22Rv1 (cell line): ENCODE results near the gene PRPF8.

ENCODE experiments used
- ZFX ChIP-seq: fragments of 450-650 bp; IDR thresholded peaks from 2 replicates; pipeline ENCODE4 v1.6.1; 2017; ENCODE audit warnings: antibody characterized with exemption, borderline replicate concordance
- TF ChIP-seq, protein P1 (sequence below): fragments of 450-650 bp; IDR thresholded peaks from 2 replicates; pipeline ENCODE4 v1.5.1; 2017; ENCODE audit warnings: mild to moderate bottlenecking

DNA sequence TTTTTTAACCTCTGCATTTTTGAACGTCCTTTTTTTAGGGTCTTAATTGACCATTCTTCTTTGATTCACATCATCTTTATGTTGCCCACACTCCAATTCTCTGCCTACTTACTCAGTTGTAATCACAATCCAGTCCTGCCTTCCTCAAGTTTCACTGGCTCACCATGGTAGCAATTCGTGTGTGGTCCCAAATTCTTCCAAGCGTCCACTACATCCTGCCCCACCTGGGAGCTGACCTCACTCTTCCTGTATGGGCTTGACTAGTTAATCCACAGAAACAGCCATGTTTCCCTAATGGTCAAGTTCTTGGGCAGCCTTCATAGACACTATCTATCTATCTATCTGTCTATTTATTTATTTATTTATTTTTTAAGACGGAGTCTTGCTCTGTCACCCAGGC lies 18.4 kb upstream of the PRPF8 start:
- TF ChIP-seq, protein P1, sequence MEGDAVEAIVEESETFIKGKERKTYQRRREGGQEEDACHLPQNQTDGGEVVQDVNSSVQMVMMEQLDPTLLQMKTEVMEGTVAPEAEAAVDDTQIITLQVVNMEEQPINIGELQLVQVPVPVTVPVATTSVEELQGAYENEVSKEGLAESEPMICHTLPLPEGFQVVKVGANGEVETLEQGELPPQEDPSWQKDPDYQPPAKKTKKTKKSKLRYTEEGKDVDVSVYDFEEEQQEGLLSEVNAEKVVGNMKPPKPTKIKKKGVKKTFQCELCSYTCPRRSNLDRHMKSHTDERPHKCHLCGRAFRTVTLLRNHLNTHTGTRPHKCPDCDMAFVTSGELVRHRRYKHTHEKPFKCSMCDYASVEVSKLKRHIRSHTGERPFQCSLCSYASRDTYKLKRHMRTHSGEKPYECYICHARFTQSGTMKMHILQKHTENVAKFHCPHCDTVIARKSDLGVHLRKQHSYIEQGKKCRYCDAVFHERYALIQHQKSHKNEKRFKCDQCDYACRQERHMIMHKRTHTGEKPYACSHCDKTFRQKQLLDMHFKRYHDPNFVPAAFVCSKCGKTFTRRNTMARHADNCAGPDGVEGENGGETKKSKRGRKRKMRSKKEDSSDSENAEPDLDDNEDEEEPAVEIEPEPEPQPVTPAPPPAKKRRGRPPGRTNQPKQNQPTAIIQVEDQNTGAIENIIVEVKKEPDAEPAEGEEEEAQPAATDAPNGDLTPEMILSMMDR = no peak
- TF ChIP-seq ZFX = no peak
